ENCODE data around the gene EIF5A2.
"Not testable (repeated sequence)": the region's sequence is repeated elsewhere in the genome, so short reads cannot be mapped to it uniquely, and the experiment has no call there.

EIF5A2 gene

GRCh38 chr3:170905862-170906261, 2.6 kb downstream of the EIF5A2 start:
- DNase-seq (ENCODE audit: low read depth): no peak
- H3K4me3 ChIP-seq (ENCODE audit: low read depth, low read length): no peak overlapping the region
- TF ChIP-seq MYC (IDR thresholded peaks at IDR 0.05; ENCODE audit: low read depth, low read length): no peak
- TF ChIP-seq POLR2A (IDR thresholded peaks at IDR 0.05; ENCODE audit: extremely low read depth, insufficient read length): no peak
- no peak for TF ChIP-seq CTCF (IDR thresholded peaks at IDR 0.05; ENCODE audit: low read depth, low read length)
- TF ChIP-seq MAX (IDR thresholded peaks at IDR 0.05; ENCODE audit: low read depth, low read length): no peak

- no peak overlapping the region for H3K4me3 ChIP-seq (ENCODE audit: low read depth, low read length)
- no peak for TF ChIP-seq POLR2A (IDR thresholded peaks at IDR 0.05; ENCODE audit: extremely low read depth, insufficient read length)
- no peak for TF ChIP-seq MAX (IDR thresholded peaks at IDR 0.05; ENCODE audit: low read depth, low read length)
- no peak for TF ChIP-seq MYC (IDR thresholded peaks at IDR 0.05; ENCODE audit: low read depth, low read length)
- no peak for TF ChIP-seq CTCF (IDR thresholded peaks at IDR 0.05; ENCODE audit: low read depth, low read length)
- DNase-seq (ENCODE audit: low read depth): no peak
These were observed 5.3 kb downstream of the EIF5A2 start for GRCh38 chr3:170903123-170903522.

- no peak for DNase-seq (ENCODE audit: low read depth)
- H3K4me3 ChIP-seq (ENCODE audit: low read depth, low read length): no peak overlapping the region
- no peak for TF ChIP-seq POLR2A (IDR thresholded peaks at IDR 0.05; ENCODE audit: extremely low read depth, insufficient read length)
- no peak for TF ChIP-seq MYC (IDR thresholded peaks at IDR 0.05; ENCODE audit: low read depth, low read length)
- no peak for TF ChIP-seq MAX (IDR thresholded peaks at IDR 0.05; ENCODE audit: low read depth, low read length)
- no peak for TF ChIP-seq CTCF (IDR thresholded peaks at IDR 0.05; ENCODE audit: low read depth, low read length)
These were observed 9.0 kb downstream of the EIF5A2 start for GRCh38 chr3:170899455-170899854.

GRCh38 chr3:170897978-170898377, 10.5 kb downstream of the EIF5A2 start:
- TF ChIP-seq POLR2A (IDR thresholded peaks at IDR 0.05; ENCODE audit: extremely low read depth, insufficient read length) (no peak), CTCF (IDR thresholded peaks at IDR 0.05; ENCODE audit: low read depth, low read length) (no peak), MAX (IDR thresholded peaks at IDR 0.05; ENCODE audit: low read depth, low read length) (no peak), MYC (IDR thresholded peaks at IDR 0.05; ENCODE audit: low read depth, low read length) (no peak)
- no peak for DNase-seq (ENCODE audit: low read depth)
- no peak overlapping the region for H3K4me3 ChIP-seq (ENCODE audit: low read depth, low read length)

- not testable (repeated sequence) for DNase-seq (ENCODE audit: low read depth); H3K4me3 ChIP-seq (ENCODE audit: low read depth, low read length)
These were observed 11.2 kb downstream of the EIF5A2 start for GRCh38 chr3:170897199-170897598.

GRCh38 chr3:170896781-170897180, 11.7 kb downstream of the EIF5A2 start:
- no peak for DNase-seq (ENCODE audit: low read depth)
- H3K4me3 ChIP-seq (ENCODE audit: low read depth, low read length): no peak overlapping the region
- TF ChIP-seq POLR2A (IDR thresholded peaks at IDR 0.05; ENCODE audit: extremely low read depth, insufficient read length) (no peak), MAX (IDR thresholded peaks at IDR 0.05; ENCODE audit: low read depth, low read length) (no peak), MYC (IDR thresholded peaks at IDR 0.05; ENCODE audit: low read depth, low read length) (no peak), CTCF (IDR thresholded peaks at IDR 0.05; ENCODE audit: low read depth, low read length) (no peak)

- not testable (repeated sequence) for DNase-seq (ENCODE audit: low read depth); H3K4me3 ChIP-seq (ENCODE audit: low read depth, low read length)
These were observed 12.1 kb downstream of the EIF5A2 start for GRCh38 chr3:170896333-170896732.
